ENCODE results near the gene MTM1.

The MTM1 gene

DNA sequence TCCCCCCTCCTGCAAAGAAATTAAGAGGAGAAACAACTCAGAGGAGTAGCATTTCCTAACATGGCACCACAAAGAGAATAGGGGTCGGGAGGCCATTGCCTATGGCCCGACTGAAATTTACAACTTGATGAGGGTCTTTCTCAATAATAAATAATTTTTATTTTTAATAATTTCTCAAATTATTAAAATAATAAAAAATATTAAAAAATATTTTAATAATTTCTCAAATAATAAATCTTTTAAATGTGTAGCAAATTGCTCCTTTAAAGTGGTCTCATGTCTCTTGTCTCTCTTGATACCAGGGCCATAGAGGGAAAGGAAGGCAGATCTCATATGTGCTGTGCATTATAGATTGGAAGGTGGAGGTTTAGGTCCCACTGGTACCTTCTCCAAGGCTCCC lies 75.5 kb downstream of the MTM1 start:
- Histone ChIP-seq H3K9ac (no peak overlapping the region), H3K36me3 (ENCODE audit: control insufficient read depth, insufficient read depth, low read length) (no peaks in the 10 kb centered on the region), H2AFZ (no peak overlapping the region), H3K79me2 (no peaks in the 10 kb centered on the region), H3K27ac (no peak overlapping the region), H3K4me1 (no peaks in the 10 kb centered on the region), H3K27me3 (ENCODE audit: control insufficient read depth, insufficient read depth, low read length) (no peaks in the 10 kb centered on the region), H3K4me3 (ENCODE audit: low read depth, low read length) (no peak overlapping the region), H3K4me2 (ENCODE audit: low read length) (no peak overlapping the region), H3K9me3 (ENCODE audit: control insufficient read depth, low read length) (no peaks in the 10 kb centered on the region)
- TF ChIP-seq, protein P1, sequence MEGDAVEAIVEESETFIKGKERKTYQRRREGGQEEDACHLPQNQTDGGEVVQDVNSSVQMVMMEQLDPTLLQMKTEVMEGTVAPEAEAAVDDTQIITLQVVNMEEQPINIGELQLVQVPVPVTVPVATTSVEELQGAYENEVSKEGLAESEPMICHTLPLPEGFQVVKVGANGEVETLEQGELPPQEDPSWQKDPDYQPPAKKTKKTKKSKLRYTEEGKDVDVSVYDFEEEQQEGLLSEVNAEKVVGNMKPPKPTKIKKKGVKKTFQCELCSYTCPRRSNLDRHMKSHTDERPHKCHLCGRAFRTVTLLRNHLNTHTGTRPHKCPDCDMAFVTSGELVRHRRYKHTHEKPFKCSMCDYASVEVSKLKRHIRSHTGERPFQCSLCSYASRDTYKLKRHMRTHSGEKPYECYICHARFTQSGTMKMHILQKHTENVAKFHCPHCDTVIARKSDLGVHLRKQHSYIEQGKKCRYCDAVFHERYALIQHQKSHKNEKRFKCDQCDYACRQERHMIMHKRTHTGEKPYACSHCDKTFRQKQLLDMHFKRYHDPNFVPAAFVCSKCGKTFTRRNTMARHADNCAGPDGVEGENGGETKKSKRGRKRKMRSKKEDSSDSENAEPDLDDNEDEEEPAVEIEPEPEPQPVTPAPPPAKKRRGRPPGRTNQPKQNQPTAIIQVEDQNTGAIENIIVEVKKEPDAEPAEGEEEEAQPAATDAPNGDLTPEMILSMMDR (IDR thresholded peaks at IDR 0.05): no peak

DNA sequence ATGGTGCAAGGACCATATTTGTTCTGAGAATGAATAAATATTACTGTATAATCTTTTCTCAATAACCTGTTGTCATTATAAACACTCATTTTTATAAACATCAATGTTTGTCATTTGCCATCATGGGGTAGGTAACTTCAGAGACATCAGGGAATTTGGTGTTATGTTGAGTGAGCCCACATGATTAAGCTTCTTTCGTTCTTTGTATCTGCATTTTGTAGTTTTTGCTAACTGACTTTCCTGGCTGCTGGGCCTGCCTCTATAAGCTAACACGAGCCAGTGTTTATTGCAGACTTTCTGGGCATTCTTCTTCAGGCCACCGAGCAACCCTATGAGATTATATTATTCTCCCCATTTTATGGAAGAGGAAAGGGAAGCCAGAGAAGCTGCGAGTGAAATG lies 76.0 kb downstream of the MTM1 start:
- H3K9me3 ChIP-seq (ENCODE audit: control insufficient read depth, low read length): no peaks in the 10 kb centered on the region
- no peak overlapping the region for H3K9ac ChIP-seq
- H3K27me3 ChIP-seq (ENCODE audit: control insufficient read depth, insufficient read depth, low read length): no peaks in the 10 kb centered on the region
- H3K4me3 ChIP-seq (ENCODE audit: low read depth, low read length): no peak overlapping the region
- H2AFZ ChIP-seq: no peak overlapping the region
- H3K36me3 ChIP-seq (ENCODE audit: control insufficient read depth, insufficient read depth, low read length): no peaks in the 10 kb centered on the region
- TF ChIP-seq, protein P1 (IDR thresholded peaks at IDR 0.05): no peak
- no peak overlapping the region for H3K4me2 ChIP-seq (ENCODE audit: low read length)
- no peaks in the 10 kb centered on the region for H3K4me1 ChIP-seq
- no peaks in the 10 kb centered on the region for H3K79me2 ChIP-seq
- no peak overlapping the region for H3K27ac ChIP-seq

DNA sequence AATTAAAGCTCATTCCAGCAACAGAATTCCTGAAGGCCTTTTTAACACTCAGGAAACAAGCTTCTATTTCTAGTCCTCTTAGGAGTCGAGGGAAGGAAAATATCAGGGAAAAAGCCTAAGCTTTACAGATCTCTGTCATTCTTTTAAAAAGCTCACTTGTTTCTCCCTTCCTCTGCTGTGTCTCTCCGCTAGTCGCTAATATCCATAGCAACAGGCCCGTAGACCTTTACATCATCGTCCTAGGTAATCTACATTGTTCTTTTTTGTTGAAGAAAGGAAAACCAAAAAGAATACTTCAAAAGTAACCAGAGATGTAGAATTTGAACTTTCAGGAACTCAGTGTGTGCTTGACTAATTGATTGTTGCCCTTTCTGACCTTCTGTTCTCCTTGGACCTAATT lies 78.9 kb downstream of the MTM1 start:
- H3K4me2 ChIP-seq (ENCODE audit: low read length): no peak overlapping the region
- H3K9me3 ChIP-seq (ENCODE audit: control insufficient read depth, low read length): no peaks in the 10 kb centered on the region
- H3K79me2 ChIP-seq: no peaks in the 10 kb centered on the region
- TF ChIP-seq, protein P1 (IDR thresholded peaks at IDR 0.05): no peak
- H3K36me3 ChIP-seq (ENCODE audit: control insufficient read depth, insufficient read depth, low read length): no peaks in the 10 kb centered on the region
- no peak overlapping the region for H3K9ac ChIP-seq
- no peaks in the 10 kb centered on the region for H3K4me1 ChIP-seq
- no peak overlapping the region for H2AFZ ChIP-seq
- no peak overlapping the region for H3K4me3 ChIP-seq (ENCODE audit: low read depth, low read length)
- no peak overlapping the region for H3K27ac ChIP-seq
- no peaks in the 10 kb centered on the region for H3K27me3 ChIP-seq (ENCODE audit: control insufficient read depth, insufficient read depth, low read length)

DNA sequence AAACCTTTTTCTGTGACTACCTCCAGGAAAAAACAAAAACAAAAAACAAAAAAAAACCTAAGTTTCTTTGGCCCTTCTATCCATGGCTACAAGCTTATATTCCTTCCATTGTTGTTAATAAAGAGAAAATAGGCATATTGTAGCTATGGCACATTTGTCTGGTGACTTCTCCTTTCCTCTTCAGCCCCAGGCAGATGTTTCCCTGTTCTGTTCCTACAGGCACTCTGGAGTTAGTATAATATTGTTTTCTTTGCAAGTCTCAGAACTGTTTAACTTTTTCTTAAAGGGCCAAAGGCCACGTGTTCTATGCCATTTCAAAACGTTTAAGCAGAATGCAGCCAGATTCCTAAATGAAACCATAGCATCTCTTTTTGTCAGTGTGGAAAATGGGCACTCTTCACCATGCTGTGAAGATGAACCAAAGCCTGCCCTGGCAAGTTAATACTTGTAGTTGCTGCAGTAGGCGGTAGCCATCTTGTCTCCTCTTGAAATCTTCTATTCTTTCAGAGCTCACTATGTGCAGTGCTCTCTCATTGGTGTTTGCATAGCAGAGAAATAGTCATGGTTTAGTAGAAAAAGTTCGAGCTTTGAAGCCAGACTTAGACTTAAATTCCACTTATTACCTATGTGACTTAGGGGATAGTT lies 80.0 kb downstream of the MTM1 start:
- no peak overlapping the region for H3K4me2 ChIP-seq (ENCODE audit: low read length)
- H3K27me3 ChIP-seq (ENCODE audit: control insufficient read depth, insufficient read depth, low read length): no peaks in the 10 kb centered on the region
- H3K9ac ChIP-seq: no peak overlapping the region
- H3K4me3 ChIP-seq (ENCODE audit: low read depth, low read length): no peak overlapping the region
- TF ChIP-seq, protein P1 (IDR thresholded peaks at IDR 0.05): no peak
- no peaks in the 10 kb centered on the region for H3K9me3 ChIP-seq (ENCODE audit: control insufficient read depth, low read length)
- no peaks in the 10 kb centered on the region for H3K4me1 ChIP-seq
- no peaks in the 10 kb centered on the region for H3K36me3 ChIP-seq (ENCODE audit: control insufficient read depth, insufficient read depth, low read length)
- no peaks in the 10 kb centered on the region for H3K79me2 ChIP-seq
- H3K27ac ChIP-seq: no peak overlapping the region
- no peak overlapping the region for H2AFZ ChIP-seq
